ENCODE data around the gene SYNE4.
"Not testable (repeated sequence)": the region's sequence is repeated elsewhere in the genome, so short reads cannot be mapped to it uniquely, and the experiment has no call there.

The SYNE4 gene

DNA sequence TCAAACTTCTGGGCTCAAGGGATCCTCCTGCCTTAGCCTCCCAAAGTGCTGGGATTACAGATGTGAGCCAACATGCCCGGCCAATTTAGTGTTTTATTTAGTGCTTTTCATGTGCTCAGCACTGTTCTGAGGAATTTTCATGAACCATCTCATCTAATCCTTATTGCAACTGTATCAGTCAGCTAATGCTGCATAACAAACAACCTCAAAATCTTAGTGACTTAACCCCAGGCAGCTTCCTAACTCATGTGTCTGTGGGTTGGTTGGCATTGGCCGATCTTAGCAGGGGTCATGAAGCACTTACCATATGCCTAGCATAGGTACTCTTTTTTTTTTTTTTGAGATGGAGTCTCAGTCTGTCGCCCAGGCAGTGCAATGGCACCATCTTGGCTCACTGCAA is 19.8 kb downstream of the SYNE4 start:
- Mint-ChIP-seq H3K27ac (no peak overlapping the region), H3K4me3 (no peak overlapping the region), H3K4me1 (peaks cover 5% of the 10 kb centered on the region), H3K9me3 (no peaks in the 10 kb centered on the region), H3K36me3 (ENCODE audit: low read depth) (no peaks in the 10 kb centered on the region), H3K27me3 (ENCODE audit: low read depth, poor library complexity) (peaks cover 87% of the 10 kb centered on the region)
- TF ChIP-seq, protein P1, sequence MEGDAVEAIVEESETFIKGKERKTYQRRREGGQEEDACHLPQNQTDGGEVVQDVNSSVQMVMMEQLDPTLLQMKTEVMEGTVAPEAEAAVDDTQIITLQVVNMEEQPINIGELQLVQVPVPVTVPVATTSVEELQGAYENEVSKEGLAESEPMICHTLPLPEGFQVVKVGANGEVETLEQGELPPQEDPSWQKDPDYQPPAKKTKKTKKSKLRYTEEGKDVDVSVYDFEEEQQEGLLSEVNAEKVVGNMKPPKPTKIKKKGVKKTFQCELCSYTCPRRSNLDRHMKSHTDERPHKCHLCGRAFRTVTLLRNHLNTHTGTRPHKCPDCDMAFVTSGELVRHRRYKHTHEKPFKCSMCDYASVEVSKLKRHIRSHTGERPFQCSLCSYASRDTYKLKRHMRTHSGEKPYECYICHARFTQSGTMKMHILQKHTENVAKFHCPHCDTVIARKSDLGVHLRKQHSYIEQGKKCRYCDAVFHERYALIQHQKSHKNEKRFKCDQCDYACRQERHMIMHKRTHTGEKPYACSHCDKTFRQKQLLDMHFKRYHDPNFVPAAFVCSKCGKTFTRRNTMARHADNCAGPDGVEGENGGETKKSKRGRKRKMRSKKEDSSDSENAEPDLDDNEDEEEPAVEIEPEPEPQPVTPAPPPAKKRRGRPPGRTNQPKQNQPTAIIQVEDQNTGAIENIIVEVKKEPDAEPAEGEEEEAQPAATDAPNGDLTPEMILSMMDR (IDR thresholded peaks at IDR 0.05): no peak
- no peak for DNase-seq

DNA sequence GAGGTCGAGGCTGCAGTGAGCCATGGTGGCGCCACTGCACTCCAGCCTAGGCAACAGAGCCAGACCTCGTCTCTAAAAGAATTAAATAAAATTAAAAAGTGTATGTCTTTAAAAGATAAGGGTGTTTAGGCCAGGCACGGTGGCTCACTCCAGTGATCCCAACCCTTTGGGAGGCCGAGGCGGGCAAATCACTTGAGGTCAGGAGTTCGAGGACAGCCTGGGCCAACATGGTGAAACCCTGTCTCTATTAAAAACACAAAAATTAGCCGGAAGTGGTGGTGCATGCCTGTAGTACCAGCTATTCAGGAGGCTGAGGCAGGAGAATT is 21.1 kb downstream of the SYNE4 start:
- Mint-ChIP-seq H3K9me3 (no peaks in the 10 kb centered on the region), H3K4me3 (no peak overlapping the region), H3K27ac (no peak overlapping the region), H3K27me3 (ENCODE audit: low read depth, poor library complexity) (peaks cover 92% of the 10 kb centered on the region), H3K36me3 (ENCODE audit: low read depth) (no peaks in the 10 kb centered on the region), H3K4me1 (peaks cover 5% of the 10 kb centered on the region)
- TF ChIP-seq, protein P1 (IDR thresholded peaks at IDR 0.05): no peak
- DNase-seq: no peak

DNA sequence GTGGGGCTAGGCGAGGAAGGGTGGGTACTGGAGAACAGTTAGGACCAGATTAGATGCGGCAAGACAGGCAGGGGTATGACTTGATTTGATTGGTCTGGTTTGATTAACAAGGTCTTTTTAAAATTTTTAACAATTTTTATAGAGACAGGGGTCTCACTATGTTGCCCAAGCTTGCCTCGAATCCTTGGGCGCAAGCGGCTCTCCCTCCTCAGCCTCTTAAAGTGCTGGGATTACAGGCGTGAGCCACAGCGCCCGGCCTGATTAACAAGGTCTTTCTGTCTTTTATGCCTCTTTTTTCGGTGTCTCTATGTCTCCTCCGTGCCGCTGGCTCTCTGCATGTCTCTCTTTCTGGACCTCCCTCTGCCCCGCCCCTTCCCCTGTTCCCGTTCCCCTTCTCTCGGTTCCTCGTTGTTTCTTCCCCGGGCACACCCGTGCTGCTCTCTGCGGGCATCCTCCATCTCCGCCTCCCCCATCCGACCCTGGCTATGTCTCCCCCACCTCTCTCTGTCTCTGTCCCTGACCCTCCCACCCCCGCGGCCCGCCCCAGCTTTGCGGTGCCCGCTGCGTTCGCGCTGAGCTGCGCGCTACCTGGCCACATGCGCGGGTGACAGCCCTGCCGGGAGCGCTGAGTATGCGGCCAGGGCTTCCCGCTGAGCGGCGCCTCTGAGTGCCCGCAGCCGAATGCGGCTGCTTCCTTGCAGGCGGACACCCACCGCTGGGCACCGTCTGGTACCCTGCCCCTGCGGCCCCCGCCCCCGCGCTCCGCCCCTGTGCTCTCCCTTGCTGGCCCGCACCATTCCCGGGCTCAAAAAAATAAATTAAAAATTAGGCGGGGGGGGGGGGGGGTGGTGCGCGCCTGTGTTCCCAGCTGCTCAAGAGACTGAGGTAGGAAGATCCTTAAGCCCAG is 21.7 kb downstream of the SYNE4 start:
- peak; percentile 60 for DNase-seq
- TF ChIP-seq, protein P1 (IDR thresholded peaks at IDR 0.05): no peak
- Mint-ChIP-seq H3K4me3 (peak overlapping the region; percentile 78), H3K36me3 (ENCODE audit: low read depth) (no peaks in the 10 kb centered on the region), H3K27me3 (ENCODE audit: low read depth, poor library complexity) (peaks cover 93% of the 10 kb centered on the region), H3K4me1 (peaks cover 5% of the 10 kb centered on the region), H3K9me3 (no peaks in the 10 kb centered on the region), H3K27ac (no peak overlapping the region)

DNA sequence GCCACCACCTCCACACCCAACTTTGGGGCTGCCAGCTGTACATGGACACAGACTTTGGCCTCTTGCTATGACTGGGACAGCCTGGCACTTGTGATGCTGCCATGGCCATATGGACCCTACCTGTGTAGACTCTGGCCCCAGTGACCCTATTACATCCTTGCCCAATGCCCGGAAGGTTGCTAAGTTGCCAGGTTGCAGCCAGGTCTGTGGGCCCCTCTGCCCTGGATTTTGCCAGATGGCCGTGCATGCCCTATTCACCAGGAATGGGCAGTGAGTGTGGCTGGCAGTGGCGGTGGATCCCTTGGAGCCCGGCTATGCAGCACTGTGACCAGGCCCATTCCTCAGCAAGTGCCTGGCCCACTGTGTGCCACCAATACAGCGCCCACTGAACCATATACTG is 22.5 kb downstream of the SYNE4 start:
- peaks cover 92% of the 10 kb centered on the region for H3K27me3 Mint-ChIP-seq (ENCODE audit: low read depth, poor library complexity)
- peaks cover 5% of the 10 kb centered on the region for H3K4me1 Mint-ChIP-seq
- TF ChIP-seq, protein P1 (IDR thresholded peaks at IDR 0.05): no peak

DNA sequence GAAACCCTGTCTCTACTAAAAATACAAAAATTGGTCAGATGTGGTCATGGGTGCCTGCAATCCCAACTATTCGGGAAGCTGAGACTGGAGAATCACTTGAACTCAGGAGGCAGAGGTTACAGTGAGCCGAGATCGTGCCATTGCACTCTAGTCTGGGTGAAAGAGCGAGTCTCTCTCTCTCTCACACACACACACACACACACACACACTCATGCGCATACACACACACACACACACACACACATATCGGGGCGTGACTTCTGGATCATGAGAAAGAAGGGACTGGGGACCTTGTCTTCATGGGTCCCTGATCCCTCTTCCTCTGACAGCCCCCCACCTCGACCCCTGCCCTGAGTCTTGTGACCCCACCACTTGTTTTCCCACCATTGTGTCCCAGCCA is 25.4 kb downstream of the SYNE4 start:
- H3K9me3 Mint-ChIP-seq: no peaks in the 10 kb centered on the region
- DNase-seq: no peak
- H3K27ac Mint-ChIP-seq: no peak overlapping the region
- TF ChIP-seq, protein P1 (IDR thresholded peaks at IDR 0.05): no peak
- H3K4me3 Mint-ChIP-seq: no peak overlapping the region
- peaks cover 84% of the 10 kb centered on the region for H3K27me3 Mint-ChIP-seq (ENCODE audit: low read depth, poor library complexity)
- peaks cover 5% of the 10 kb centered on the region for H3K4me1 Mint-ChIP-seq
- H3K36me3 Mint-ChIP-seq (ENCODE audit: low read depth): no peaks in the 10 kb centered on the region

More for the DNA sequence above, 22.5 kb downstream of the SYNE4 start:
- Mint-ChIP-seq H3K9me3 (no peaks in the 10 kb centered on the region), H3K27ac (no peak overlapping the region), H3K36me3 (ENCODE audit: low read depth) (no peaks in the 10 kb centered on the region), H3K4me3 (peak overlapping the region; percentile 65)
- DNase-seq: no peak

DNA sequence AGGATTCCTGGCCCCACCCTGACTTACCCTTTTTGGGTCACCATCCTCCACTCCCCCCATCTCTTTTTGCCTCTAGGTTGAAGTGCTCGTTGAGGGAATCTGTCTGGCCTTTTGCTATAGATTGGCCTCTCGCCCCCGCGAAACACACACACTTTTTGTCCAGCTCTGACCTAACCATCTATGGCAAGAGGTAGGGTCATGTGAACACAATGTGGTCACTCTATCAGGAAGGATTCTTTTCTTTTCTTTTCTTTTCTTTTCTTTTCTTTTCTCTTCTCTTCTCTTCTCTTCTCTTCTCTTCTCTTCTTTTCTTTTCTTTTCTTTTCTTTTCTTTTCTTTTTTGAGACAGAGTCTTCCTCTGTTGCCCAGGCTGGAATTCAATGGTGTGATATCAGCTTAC is 27.6 kb downstream of the SYNE4 start:
- not testable (repeated sequence) for DNase-seq; H3K9me3 Mint-ChIP-seq; H3K4me1 Mint-ChIP-seq; H3K4me3 Mint-ChIP-seq; H3K27ac Mint-ChIP-seq; H3K36me3 Mint-ChIP-seq (ENCODE audit: low read depth)
- peaks cover 77% of the 10 kb centered on the region for H3K27me3 Mint-ChIP-seq (ENCODE audit: low read depth, poor library complexity)
